Nephron (organoid): Measurements from ENCODE around the gene MCRS1.
"Not testable (repeated sequence)": the region's sequence is repeated elsewhere in the genome, so short reads cannot be mapped to it uniquely, and the experiment has no call there.

ENCODE experiments used
- H3K27ac Mint-ChIP-seq, 3 experiments: 2 replicates each; pipeline ENCODE4 v1.8.0; 2020; ENCODE audit warnings: mixed read lengths in 3 of 3, mild to moderate bottlenecking in 2 of 3, moderate library complexity in 1 of 3
- H3K27me3 Mint-ChIP-seq: 2 replicates; pipeline ENCODE4 v1.8.0; 2021; ENCODE audit warnings: low read depth, mild to moderate bottlenecking, moderate library complexity, mixed read lengths
- H3K36me3 Mint-ChIP-seq: 2 replicates; pipeline ENCODE4 v1.8.0; 2020; ENCODE audit warnings: low read depth, mixed read lengths
- H3K4me1 Mint-ChIP-seq: 2 replicates; pipeline ENCODE4 v1.8.0; 2020; ENCODE audit warnings: mixed read lengths
- H3K4me3 Mint-ChIP-seq, 3 experiments: 2 replicates each; pipeline ENCODE4 v1.8.0; 2020; ENCODE audit warnings: mild to moderate bottlenecking in 3 of 3, mixed read lengths in 3 of 3, moderate library complexity in 2 of 3
- H3K9me3 Mint-ChIP-seq: 2 replicates; pipeline ENCODE4 v1.8.0; 2020; ENCODE audit warnings: mixed read lengths
- TF ChIP-seq, protein P1 (sequence below), 3 experiments: fragments of 200-600 bp; sonication (generic); IDR thresholded peaks; one replicate each; pipeline ENCODE4 v1.5.0; 2021; ENCODE audit warnings: antibody characterized with exemption in 3 of 3; ENCODE audit not compliant: unreplicated experiment in 3 of 3

The MCRS1 gene, protein sequence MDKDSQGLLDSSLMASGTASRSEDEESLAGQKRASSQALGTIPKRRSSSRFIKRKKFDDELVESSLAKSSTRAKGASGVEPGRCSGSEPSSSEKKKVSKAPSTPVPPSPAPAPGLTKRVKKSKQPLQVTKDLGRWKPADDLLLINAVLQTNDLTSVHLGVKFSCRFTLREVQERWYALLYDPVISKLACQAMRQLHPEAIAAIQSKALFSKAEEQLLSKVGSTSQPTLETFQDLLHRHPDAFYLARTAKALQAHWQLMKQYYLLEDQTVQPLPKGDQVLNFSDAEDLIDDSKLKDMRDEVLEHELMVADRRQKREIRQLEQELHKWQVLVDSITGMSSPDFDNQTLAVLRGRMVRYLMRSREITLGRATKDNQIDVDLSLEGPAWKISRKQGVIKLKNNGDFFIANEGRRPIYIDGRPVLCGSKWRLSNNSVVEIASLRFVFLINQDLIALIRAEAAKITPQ

DNA sequence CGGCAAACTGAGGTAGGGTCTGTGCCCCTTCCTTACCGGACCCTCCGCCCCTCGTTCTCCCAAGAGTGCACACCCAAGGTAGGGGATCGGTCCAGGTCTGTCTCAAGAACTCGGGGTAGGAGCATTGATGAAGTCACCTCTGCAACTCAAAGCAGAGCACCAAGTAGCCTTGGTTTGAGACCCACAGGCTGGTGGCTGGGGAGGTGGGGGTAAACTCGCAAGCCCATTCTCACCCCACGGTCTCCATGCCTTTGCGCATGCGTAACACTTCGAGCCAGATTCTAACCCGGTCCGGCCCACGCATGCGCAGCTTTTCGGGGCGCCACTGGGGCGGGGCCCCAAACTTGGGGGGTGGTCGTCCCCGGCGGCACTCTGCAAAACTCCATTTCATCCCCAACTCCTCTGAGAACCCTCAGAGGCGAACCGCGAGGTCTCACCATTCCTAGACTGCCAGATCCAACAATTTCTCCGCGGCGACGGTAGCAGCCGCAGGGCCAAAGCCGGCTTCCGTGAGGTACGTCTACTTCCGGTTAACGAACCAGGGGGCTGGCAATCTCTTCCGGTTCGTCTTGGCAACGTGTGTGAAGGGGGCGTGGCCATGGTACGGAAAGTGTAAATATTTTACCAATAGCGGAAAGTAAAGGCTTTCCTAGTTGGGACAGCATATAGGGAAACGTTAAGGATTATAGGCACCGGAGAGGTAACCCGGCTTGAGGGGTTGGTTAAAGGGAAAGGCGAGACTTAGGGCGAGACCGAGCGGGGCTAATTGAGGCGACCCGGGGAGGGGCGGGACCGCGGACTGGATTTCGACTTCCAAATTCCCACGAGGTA is at the start of gene MCRS1:
Gene MCRS1, minus strand, starts transcription at position 532 of the 831 bp plus-strand sequence. CDS start 1,411 bp downstream, outside the sequence.
- Mint-ChIP-seq H3K27me3 (no peaks in the 10 kb centered on the region), H3K4me1 (peaks cover 48% of the 10 kb centered on the region), H3K9me3 (no peaks in the 10 kb centered on the region), H3K4me3 (peak within 1 kb of the TSS; percentile 98 to 99 (median 98)), H3K36me3 (peaks cover 25% of the 10 kb centered on the region), H3K27ac (peak within 1 kb of the TSS; percentile 91 to 98 (median 97))
- TF ChIP-seq, protein P1, sequence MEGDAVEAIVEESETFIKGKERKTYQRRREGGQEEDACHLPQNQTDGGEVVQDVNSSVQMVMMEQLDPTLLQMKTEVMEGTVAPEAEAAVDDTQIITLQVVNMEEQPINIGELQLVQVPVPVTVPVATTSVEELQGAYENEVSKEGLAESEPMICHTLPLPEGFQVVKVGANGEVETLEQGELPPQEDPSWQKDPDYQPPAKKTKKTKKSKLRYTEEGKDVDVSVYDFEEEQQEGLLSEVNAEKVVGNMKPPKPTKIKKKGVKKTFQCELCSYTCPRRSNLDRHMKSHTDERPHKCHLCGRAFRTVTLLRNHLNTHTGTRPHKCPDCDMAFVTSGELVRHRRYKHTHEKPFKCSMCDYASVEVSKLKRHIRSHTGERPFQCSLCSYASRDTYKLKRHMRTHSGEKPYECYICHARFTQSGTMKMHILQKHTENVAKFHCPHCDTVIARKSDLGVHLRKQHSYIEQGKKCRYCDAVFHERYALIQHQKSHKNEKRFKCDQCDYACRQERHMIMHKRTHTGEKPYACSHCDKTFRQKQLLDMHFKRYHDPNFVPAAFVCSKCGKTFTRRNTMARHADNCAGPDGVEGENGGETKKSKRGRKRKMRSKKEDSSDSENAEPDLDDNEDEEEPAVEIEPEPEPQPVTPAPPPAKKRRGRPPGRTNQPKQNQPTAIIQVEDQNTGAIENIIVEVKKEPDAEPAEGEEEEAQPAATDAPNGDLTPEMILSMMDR (IDR thresholded peaks at IDR 0.05; ENCODE audit: unreplicated experiment in 3 of 3) = no peak

DNA sequence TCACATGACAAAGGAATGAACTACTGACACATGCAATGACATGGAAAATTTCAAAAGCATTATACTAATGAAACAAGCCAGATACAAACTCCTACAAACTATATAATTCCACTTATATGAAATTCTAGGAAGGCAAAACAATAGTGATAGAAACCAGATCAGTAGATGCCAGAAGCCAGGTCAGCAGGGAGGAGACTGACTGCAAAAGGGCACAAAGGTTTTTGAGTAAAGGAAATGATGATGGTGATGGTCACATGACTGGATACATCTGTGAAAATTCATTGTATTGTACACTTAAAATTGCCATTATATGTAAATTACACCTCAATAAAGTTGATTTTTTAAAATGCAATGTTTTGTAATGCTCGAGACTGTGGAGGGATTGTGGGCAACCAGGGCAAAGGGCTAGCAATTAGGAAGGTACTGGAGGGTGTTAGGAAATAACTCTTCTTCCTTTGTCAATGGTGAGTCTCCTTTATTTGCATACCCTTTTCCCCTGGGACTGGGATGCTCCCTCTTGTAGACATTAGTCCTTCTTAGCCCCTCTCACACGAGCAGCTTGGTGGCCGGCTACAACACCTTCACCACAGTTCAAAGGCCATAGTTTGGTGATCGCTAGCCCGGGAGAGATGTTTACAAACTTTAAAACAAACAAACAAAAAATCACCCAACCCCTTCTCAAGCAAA is 48.7 kb upstream of the MCRS1 start:
- H3K27me3 Mint-ChIP-seq = peaks cover 4% of the 10 kb centered on the region
- TF ChIP-seq, protein P1 (IDR thresholded peaks at IDR 0.05; ENCODE audit: unreplicated experiment in 3 of 3) = no peak
- no peak overlapping the region for H3K4me3 Mint-ChIP-seq
- no peak overlapping the region for H3K27ac Mint-ChIP-seq
- peaks cover 9% of the 10 kb centered on the region for H3K9me3 Mint-ChIP-seq
- H3K36me3 Mint-ChIP-seq = peaks cover 5% of the 10 kb centered on the region
- H3K4me1 Mint-ChIP-seq = peaks cover 20% of the 10 kb centered on the region

DNA sequence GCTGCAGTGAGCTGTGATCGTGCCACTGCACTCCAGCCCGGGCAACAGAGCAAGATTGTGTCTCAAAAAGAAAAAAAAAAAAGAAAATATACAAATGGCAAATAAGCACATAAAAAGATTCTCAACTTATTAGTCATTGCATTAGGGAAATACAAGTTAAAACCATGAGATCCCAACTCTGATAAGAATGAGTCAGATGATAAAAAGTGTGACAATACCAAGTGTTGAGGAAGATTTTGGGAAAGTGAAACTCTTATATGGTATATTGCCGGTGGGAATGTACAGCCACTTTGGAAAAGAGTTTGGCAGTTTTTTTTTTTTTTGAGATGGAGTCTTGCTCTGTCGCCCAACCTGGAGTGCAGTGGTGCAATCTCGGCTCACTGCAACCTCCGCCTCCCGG is 47.8 kb upstream of the MCRS1 start:
- peaks cover 4% of the 10 kb centered on the region for H3K27me3 Mint-ChIP-seq
- no peak overlapping the region for H3K27ac Mint-ChIP-seq
- TF ChIP-seq, protein P1 (IDR thresholded peaks at IDR 0.05; ENCODE audit: unreplicated experiment in 3 of 3) = no peak
- H3K36me3 Mint-ChIP-seq = peaks cover 5% of the 10 kb centered on the region
- no peak overlapping the region for H3K4me3 Mint-ChIP-seq
- H3K4me1 Mint-ChIP-seq = peaks cover 13% of the 10 kb centered on the region
- H3K9me3 Mint-ChIP-seq = peaks cover 9% of the 10 kb centered on the region

DNA sequence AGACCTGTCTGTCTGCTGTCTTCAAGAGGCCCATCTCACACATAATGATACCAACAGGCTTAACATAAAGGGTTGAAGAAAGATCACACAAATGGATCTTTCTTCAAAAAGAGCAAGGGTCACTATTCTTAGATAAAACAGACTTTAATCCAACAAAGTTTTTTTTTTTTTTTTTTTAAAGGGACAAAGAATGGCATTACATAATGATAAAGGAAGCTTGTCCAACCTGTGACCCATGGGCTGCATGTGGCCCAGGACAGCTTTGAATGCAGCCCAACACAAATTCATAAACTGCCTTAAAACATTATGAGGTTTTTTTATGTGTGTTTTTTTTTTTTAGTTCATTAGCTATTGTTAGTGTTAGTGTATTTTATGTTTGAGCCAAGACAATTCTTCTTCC is 44.3 kb upstream of the MCRS1 start:
- no peak overlapping the region for H3K27ac Mint-ChIP-seq
- peaks cover 17% of the 10 kb centered on the region for H3K36me3 Mint-ChIP-seq
- TF ChIP-seq, protein P1 (IDR thresholded peaks at IDR 0.05; ENCODE audit: unreplicated experiment in 3 of 3) = no peak
- H3K9me3 Mint-ChIP-seq = peaks cover 17% of the 10 kb centered on the region
- no peaks in the 10 kb centered on the region for H3K4me1 Mint-ChIP-seq
- peaks cover 4% of the 10 kb centered on the region for H3K27me3 Mint-ChIP-seq
- no peak overlapping the region for H3K4me3 Mint-ChIP-seq

DNA sequence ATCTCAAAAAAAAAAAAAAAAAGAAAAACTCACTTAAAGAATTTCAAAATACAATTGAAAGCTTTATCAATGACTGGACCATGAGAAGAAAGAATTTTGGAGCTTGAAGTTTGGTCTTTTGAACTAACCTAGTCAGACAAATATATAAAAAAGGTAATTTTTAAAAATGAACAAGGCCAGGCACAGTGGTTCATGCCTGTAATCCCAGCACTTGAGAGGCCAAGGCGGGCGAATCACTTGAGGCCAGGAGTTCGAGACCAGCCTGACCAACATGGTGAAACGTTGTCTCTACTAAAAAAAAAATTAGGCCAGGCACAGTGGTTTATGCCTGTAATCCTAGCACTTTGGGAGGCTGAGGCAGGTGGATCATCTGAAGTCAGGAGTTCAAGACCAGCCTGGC is 42.8 kb upstream of the MCRS1 start:
- Mint-ChIP-seq H3K9me3 (peaks cover 17% of the 10 kb centered on the region), H3K36me3 (peaks cover 23% of the 10 kb centered on the region)
- H3K27me3 Mint-ChIP-seq, H3K27ac Mint-ChIP-seq, H3K4me1 Mint-ChIP-seq, H3K4me3 Mint-ChIP-seq: not testable (repeated sequence)

DNA sequence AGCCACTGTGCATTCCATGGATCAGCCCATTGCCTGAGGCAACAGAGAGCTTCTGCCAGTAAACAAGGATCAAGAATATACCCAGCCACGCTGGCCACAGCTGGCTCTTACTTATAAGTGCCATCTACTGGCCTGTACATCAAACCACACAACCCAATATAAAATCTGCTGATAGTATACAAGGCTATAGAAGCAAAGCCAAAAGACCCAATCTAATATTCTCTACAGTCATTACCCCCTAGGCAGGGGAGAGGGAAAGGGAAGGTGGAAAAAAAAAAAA is 41.9 kb upstream of the MCRS1 start:
- Mint-ChIP-seq H3K9me3 (peaks cover 17% of the 10 kb centered on the region), H3K27ac (no peak overlapping the region), H3K36me3 (peaks cover 23% of the 10 kb centered on the region), H3K4me1 (peaks cover 6% of the 10 kb centered on the region), H3K4me3 (no peak overlapping the region), H3K27me3 (no peaks in the 10 kb centered on the region)
- TF ChIP-seq, protein P1 (IDR thresholded peaks at IDR 0.05; ENCODE audit: unreplicated experiment in 3 of 3) = no peak
